Heart left ventricle (tissue), 13 donors: Measurements from ENCODE around the gene LMF1.

Experiments
- CTCF ChIP-seq, 12 donors: fragments of 200-600 bp; sonication (generic) in 4 of 12; IDR thresholded peaks; one replicate each; pipeline versions ENCODE4 v1.5.0 to v1.8.0; 2018 to 2022; ENCODE audit warnings: antibody characterized with exemption in 12 of 12, mild to moderate bottlenecking in 5 of 12
- POLR2A ChIP-seq, 2 donors: fragments of 450-650 bp; IDR thresholded peaks; one replicate each; pipeline ENCODE4 v1.6.1; 2017; ENCODE audit warnings: antibody characterized with exemption in 2 of 2, mild to moderate bottlenecking in 2 of 2, moderate library complexity in 2 of 2
- donor health status: ischemic (EF 13 %, LVEDD 7.1; RV severe dilation, severe dysfunction).
- donor health status: DM: no; HTN: yes; CAD: no.
- donor health status: DM: no; HTN: no; CAD: no.
- donor health status: ischemic (EF 25% LVEDD 6.9; RV normal size, moderate dysfunction).
- donor health status: ischemic (EF 25% LVEDD 5.7; RV mildly dilated, moderate dysfunction).
- donor health status: ischemic (EF 35%, LVEDD 5.7; RV mildly dilated, moderate dysfunction).
- donor health status: nonischemic (EF 11% LVEDD 7.7; RV severe dilation, severe dysfunction).
- donor health status: DM: yes; HTN: yes; CAD: no.
- donor health status: PGD.
- donor health status: ischemic (EF 29% LVEDD 5.4; RV normal size, mild dysfunction).
- donor health status: nonischemic (EF 23%, LVEDD 6.1; RV moderate dilation, normal function).

GRCh38 chr16:984121-984694, 13.4 kb upstream of the LMF1 start:
- TF ChIP-seq CTCF (IDR thresholded peaks at IDR 0.05) (no peak), POLR2A (IDR thresholded peaks at IDR 0.05) (no peak)
